Stimulated activated CD4-positive, alpha-beta T cell treated with anti-CD3 and anti-CD28 coated beads, Interleukin-15, amount 100 ng/mL, for 48 hours (primary cell): ENCODE data around the gene STIP1.
A peak's percentile ranks its signal among the peaks of the same experiment; 100 is the strongest.

Source experiments
- DNase-seq, 2 donors: peaks; one replicate each; pipeline ENCODE4 v3.0.0-alpha.2; 2020; ENCODE audit warnings: low read depth in 2 of 2

STIP1 gene

GRCh38 chr11:64185693-64186491 lies at the start of gene STIP1:
Gene STIP1, plus strand, starts transcription at chr11:64186171. Its CDS starts 91 bp downstream, at chr11:64186262.
- DNase-seq, result peak; percentile 97 to 99

DNA sequence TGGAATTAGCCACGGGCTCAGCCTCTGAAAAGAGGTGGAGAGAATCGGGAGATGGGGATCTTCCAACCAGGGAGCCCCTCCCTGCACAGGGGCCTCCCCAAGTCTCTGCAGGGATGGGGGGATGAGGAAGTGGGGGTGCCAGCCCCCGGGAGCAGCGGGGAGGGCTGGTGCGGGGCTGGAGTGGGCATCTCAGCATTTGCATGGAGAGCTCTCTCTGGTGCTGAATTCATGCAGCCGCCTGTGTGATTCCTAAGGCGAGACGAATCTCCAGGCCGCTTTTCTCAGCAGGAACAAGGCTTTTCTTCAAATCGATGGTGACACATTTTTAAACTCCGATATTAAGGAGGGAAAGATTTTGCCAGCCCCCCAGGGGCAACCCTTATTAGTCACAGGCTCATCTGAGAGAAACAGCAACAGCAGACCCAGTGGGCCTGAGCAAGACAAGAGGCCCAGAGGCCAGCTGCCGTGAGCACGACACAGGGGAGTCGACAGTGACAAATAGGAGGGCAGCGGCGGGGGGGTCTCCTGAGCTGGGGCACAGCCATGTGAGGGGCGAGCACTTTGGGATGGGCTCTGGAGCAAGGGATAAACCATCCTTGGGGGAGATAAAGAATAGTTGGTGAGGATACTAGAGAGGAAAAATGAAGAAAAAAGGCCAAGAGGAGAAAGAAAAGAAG lies 49.1 kb upstream of the STIP1 start:
- no peak for DNase-seq

DNA sequence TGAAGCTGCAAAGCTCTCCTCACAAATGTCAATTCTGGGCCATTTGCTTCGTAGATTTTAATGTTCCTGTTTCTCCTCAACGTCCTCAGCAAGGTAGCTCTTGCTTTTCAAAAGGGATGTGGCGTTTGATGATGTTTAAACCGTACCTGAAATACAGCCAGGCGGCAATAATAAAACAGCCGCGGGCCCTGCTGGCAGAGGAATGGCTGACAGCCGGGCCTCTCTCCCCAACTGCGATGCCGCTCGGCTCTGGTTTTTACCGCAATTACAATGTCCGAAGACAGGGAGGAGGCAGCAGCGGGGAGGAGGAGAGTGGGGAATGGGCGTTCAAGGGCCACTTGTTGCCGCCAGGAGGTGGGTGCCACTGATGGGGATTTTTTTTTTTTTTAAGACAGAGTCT lies 47.6 kb upstream of the STIP1 start:
- DNase-seq, result no peak

DNA sequence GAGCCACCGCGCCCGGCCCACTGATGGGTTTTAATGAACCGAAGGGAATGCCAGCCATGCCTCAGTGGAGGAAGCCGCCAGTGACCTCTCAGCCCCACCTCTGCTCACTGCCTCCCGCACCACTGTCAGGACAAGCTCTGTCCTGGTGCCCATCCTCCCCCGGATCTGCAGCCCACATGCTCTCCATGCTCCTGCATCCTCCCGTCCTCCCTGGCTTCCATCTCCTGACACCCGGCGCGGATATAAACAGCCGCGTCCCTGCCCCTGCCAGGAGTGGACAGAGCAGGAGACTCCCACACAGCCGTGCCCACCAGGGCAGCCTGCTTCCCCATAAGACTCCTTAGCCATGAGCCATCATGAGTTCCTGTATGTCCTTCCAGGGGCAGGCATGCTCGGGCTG lies 46.9 kb upstream of the STIP1 start:
- no peak for DNase-seq

- no peak for DNase-seq
Measured at GRCh38 chr11:64140082-64140481, 45.9 kb upstream of the STIP1 start.

DNA sequence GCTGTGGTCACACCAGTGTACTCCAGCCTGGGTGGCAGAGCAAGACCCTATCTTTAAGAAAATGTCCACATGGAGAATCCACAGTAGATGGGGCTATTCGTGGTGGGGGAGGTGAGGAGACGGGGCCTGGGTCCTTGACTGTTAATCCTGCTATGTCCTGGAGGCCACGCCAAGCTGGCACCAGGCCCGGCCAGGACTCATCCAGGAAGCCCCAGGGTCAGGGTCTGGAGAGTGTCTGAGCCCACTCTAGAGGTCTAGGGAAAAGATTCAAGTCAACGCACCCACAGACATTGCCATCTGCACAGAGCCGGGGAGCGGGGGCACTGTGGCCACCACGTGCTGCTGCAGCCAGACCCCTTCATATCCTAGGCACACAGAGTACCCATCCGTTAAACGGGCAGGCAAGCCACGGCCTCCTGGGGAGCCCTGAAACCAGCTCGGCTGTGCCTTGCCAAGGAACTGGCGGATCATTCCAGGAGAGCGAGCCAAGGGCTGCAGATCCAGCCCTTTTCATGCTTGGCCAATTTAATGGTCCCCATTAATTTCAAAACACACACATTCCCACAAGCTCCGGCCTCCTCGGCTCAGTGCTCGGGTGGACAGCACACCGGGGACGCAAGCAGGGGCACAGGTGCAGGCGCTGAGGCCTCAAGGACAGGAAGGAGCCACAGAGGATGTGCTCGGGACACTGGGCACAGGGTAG lies 44.7 kb upstream of the STIP1 start:
- no peak for DNase-seq

- DNase-seq, result no peak
Measured at GRCh38 chr11:64144587-64145472, 41.1 kb upstream of the STIP1 start.

GRCh38 chr11:64146036-64146955 lies 39.7 kb upstream of the STIP1 start:
- peak in 1 of 2 donors; percentile 62 for DNase-seq

GRCh38 chr11:64148226-64148916 lies 37.6 kb upstream of the STIP1 start:
- DNase-seq, result peak in 1 of 2 donors; percentile 60

DNA sequence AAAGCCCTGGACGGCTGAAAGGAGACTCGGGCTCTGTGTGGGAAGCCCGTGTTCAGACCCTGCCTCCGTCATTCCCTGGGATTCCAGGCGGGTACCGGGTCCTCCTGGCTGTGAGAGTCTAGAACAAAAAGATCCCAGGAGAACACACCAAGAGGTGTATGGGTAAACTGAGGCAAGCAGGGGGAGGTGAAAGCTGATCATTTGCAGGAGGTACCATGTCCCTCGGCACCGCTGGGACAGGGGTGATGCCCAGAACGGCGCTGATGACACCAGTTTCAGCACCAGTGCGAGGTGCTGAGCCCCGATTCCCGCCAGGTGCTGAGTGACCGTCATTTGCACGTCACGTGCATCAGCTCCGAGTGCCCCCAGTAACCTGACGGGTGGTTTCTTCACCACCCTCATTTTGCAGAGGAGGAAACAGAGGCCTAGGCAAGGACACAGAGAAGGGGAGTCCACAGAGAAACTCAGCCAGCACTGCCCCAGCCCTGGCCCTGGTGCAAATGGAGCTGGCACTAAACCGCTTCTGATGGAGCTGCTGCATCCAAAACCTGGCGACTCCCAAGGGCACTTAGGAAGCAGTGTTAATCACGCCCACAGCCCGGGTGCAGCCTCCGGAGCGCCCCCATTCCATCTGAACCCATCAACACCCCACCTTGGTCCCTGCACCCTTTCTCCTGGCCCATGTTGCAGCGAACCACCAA lies 36.9 kb upstream of the STIP1 start:
- DNase-seq, result no peak

GRCh38 chr11:64150051-64150450 lies 35.9 kb upstream of the STIP1 start:
- DNase-seq, result no peak

DNA sequence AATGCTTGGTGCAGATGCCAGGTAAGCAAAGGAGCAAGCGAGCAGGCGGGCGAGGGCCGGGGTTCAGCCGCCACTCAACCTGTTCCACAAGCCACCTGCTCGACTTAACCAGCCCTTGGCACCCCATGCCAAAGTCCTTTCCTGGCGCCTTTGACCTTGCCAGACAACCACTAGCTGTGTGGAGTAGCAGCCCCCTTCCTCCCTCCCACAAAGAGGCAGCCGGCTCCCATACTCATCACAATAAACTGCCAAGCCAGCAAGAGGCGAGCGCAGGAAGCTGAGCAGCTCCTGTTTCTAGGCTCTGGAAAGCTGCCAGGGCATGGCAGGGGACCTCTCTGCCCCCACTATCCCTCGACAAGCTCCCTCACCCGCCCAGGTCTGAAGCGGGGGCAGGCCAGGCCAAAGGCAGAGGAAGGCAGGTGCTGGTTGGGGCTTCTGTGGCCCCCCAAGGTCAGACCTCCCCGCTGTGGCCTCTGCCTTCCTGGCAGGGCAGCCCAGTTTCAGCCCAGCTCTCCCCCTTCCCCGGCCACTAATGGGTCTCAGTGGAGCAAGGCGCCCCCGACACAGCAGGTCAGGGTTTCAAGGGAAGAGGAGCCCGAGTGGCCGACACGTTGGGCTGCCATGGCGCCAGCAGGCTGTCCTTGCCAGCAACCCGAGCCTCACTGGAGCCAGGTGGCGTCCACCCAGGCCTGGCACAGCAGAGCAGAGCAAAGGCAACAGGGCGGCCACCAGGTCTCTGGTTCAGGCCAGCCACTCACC lies 35.3 kb upstream of the STIP1 start:
- no peak for DNase-seq

DNA sequence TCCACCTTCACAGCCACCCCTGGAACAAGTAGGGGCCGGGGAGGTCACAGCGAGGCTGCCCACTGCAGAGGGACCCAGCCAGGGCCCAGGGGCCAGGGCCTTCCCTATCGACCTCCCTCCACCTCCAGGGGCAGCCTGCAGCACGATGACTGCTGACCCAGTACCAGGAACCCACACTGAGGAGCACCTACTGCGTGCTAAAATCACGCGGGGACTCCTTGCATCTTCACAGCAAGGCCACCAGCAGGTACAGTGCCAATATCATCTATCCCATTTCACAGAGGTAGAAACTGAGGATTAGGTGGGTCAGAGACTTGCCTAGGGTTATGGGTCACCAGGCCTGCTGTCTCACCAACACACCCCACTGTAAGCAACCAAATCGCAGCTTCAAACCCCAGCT lies 34.6 kb upstream of the STIP1 start:
- DNase-seq, result no peak

GRCh38 chr11:64152841-64153691 lies 32.9 kb upstream of the STIP1 start:
- peak in 1 of 2 donors; percentile 59 for DNase-seq

- no peak for DNase-seq
Measured at GRCh38 chr11:64153812-64154211, 32.2 kb upstream of the STIP1 start.

GRCh38 chr11:64156235-64157011 lies 29.5 kb upstream of the STIP1 start:
- DNase-seq, result no peak
